Activated T-helper 9 cell treated with anti-CD3 and anti-CD28 coated beads, Interleukin-2, amount 50 U/mL, for 16 hours (primary cell): ENCODE data around the gene ALOX5.
"Not testable (repeated sequence)": the region's sequence is repeated elsewhere in the genome, so short reads cannot be mapped to it uniquely, and the experiment has no call there.

Experiments
- DNase-seq: peaks from one replicate; pipeline ENCODE4 v3.0.0-alpha.2; 2020; ENCODE audit warnings: low read depth

The ALOX5 gene

GRCh38 chr10:45374350-45375052 lies 485 bp downstream of the ALOX5 start:
- peak; percentile 5 for DNase-seq

GRCh38 chr10:45375101-45375500 lies 1.1 kb downstream of the ALOX5 start:
- DNase-seq, result no peak

GRCh38 chr10:45375716-45376231 lies 1.8 kb downstream of the ALOX5 start:
- no peak for DNase-seq

GRCh38 chr10:45376371-45376801 lies 2.4 kb downstream of the ALOX5 start:
- no peak for DNase-seq

- no peak for DNase-seq
Measured at GRCh38 chr10:45377321-45377720, 3.3 kb downstream of the ALOX5 start.

- DNase-seq, result no peak
Measured at GRCh38 chr10:45377858-45378257, 3.8 kb downstream of the ALOX5 start.

- no peak for DNase-seq
Measured at GRCh38 chr10:45378914-45379726, 5.1 kb downstream of the ALOX5 start.

- no peak for DNase-seq
Measured at GRCh38 chr10:45379891-45380540, 6.0 kb downstream of the ALOX5 start.

- DNase-seq, result no peak
Measured at GRCh38 chr10:45380903-45381620, 7.0 kb downstream of the ALOX5 start.

- DNase-seq, result no peak
Measured at GRCh38 chr10:45382591-45382990, 8.6 kb downstream of the ALOX5 start.

- no peak for DNase-seq
Measured at GRCh38 chr10:45383682-45384330, 9.8 kb downstream of the ALOX5 start.

- no peak for DNase-seq
Measured at GRCh38 chr10:45386657-45387056, 12.6 kb downstream of the ALOX5 start.

- DNase-seq, result no peak
Measured at GRCh38 chr10:45387096-45387893, 13.3 kb downstream of the ALOX5 start.

GRCh38 chr10:45389671-45390070 lies 15.7 kb downstream of the ALOX5 start:
- DNase-seq, result not testable (repeated sequence)

- DNase-seq, result not testable (repeated sequence)
Measured at GRCh38 chr10:45391636-45392035, 17.6 kb downstream of the ALOX5 start.

- DNase-seq, result no peak
Measured at GRCh38 chr10:45395554-45395953, 21.5 kb downstream of the ALOX5 start.

- DNase-seq, result no peak
Measured at GRCh38 chr10:45398595-45398994, 24.6 kb downstream of the ALOX5 start.

- DNase-seq, result no peak
Measured at GRCh38 chr10:45399113-45399512, 25.1 kb downstream of the ALOX5 start.

- no peak for DNase-seq
Measured at GRCh38 chr10:45403151-45403550, 29.1 kb downstream of the ALOX5 start.

GRCh38 chr10:45404087-45404769 lies 30.2 kb downstream of the ALOX5 start:
- no peak for DNase-seq
